Cardiac fibroblast (primary cell): Measurements from ENCODE around the gene CFAP54.

Experiments
- DNase-seq, 2 donors: peaks; one replicate each; pipeline versions ENCODE4 v3.0.0 to v3.0.0-alpha.2; 2010; ENCODE audit warnings: low read depth in 2 of 2
- H3K4me3 ChIP-seq, 2 donors: replicated peaks in 1 of 2; 1 replicate in 1 of 2; 2 replicates in 1 of 2; pipeline ENCODE4 v1.5.1; 2011; ENCODE audit warnings: low read depth in 2 of 2, low read length in 2 of 2, mild to moderate bottlenecking in 2 of 2, moderate library complexity in 1 of 2
- TF ChIP-seq, protein P1 (sequence below): IDR thresholded peaks from one replicate; pipeline ENCODE4 v1.5.1; 2011; ENCODE audit warnings: low read depth, mild to moderate bottlenecking, low read length, inconsistent platforms

The CFAP54 gene

DNA sequence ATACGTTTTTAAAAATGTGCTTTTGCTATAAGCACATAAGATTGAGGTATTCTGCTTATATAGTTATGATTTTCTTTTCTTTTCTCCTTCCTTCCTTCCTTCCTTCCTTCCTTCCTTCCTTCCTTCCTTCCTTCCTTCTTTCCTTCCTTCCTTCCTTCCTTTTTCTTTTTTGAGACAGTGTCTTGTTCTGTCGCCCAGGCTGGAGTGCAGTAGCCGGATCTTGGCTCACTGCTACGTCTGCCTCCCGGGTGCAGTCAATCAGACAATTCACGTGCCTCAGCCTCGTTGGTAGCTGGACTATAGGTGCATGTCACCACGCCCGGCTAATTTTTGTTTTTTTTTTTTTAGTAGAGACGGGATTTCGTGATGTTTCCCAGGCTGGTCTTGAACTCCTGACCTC is 5.8 kb downstream of the CFAP54 start:
- no peak for DNase-seq

DNA sequence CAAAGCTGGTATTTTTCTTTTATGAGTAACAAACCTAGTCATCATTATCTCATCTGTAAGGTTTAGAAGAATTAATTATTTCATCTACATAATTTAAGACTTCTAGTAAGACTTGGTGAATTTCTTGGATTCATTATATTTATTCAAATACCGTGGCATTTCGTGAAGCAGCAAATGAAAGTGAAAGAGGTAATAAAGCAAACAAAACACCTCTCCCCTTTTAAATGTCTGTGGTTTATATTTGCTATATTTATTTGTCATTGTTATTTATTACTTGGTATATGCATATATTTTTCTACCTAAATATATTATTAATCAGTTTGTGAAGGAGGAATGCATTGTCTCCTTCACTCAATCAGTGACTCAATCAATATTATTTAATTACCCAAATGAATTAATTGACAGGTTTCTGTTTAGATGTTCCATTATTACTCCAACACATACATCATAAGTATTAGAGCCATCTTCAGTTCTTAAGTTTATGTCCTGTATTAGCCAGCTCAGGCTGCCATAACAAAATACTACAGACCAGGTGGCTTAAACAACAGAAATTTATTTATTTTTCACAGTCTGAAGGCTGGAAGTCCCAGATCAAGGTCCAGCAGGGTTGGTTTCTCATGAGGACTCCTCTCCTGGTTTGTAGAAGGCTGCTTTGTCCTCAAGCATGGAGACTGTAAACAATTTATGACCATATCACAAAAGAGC is 6.6 kb downstream of the CFAP54 start:
- H3K4me3 ChIP-seq: no peak overlapping the region
- TF ChIP-seq, protein P1, sequence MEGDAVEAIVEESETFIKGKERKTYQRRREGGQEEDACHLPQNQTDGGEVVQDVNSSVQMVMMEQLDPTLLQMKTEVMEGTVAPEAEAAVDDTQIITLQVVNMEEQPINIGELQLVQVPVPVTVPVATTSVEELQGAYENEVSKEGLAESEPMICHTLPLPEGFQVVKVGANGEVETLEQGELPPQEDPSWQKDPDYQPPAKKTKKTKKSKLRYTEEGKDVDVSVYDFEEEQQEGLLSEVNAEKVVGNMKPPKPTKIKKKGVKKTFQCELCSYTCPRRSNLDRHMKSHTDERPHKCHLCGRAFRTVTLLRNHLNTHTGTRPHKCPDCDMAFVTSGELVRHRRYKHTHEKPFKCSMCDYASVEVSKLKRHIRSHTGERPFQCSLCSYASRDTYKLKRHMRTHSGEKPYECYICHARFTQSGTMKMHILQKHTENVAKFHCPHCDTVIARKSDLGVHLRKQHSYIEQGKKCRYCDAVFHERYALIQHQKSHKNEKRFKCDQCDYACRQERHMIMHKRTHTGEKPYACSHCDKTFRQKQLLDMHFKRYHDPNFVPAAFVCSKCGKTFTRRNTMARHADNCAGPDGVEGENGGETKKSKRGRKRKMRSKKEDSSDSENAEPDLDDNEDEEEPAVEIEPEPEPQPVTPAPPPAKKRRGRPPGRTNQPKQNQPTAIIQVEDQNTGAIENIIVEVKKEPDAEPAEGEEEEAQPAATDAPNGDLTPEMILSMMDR: no peak
- no peak for DNase-seq

More for the DNA sequence above, 5.8 kb downstream of the CFAP54 start:
- TF ChIP-seq, protein P1: no peak
- no peak overlapping the region for H3K4me3 ChIP-seq

DNA sequence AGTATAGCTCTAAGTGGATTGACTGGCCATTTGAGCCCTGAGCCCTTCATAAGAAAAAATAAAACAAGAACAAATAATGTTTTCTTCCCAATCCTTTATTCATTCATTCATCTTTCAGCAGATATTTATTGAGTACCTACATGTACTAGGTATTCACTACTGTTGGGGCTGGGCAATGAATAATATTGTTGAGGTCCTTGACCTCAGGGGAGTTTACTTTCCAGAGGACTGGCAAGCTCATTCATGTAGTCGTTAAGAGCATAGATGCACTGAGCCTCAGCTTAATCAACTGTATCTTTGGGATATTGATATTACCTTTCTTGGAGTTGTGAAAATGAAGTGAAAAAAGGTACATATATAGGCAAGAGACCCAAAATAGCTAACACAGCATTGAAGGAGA is 7.6 kb downstream of the CFAP54 start:
- TF ChIP-seq, protein P1: no peak
- DNase-seq: no peak
- H3K4me3 ChIP-seq: no peak overlapping the region

DNA sequence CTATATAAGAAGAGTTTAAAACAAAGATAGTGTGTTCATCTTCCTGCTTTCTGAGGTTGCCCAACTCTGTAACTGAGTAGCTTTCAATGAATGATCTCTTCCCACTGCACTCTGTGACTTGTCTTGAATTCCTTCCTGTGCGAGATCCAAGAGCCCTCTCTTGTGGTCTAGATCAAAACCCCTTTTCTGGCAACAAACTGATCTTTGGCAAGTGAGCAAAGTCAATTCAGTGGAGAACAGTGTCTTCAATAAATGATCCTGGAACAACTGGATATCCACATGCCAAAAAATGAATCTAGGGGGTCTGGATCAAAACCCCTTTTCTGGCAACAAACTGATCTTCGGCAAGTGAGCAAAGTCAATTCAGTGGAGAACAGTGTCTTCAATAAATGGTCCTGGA is 8.5 kb downstream of the CFAP54 start:
- H3K4me3 ChIP-seq: no peak overlapping the region
- TF ChIP-seq, protein P1: no peak
- no peak for DNase-seq

DNA sequence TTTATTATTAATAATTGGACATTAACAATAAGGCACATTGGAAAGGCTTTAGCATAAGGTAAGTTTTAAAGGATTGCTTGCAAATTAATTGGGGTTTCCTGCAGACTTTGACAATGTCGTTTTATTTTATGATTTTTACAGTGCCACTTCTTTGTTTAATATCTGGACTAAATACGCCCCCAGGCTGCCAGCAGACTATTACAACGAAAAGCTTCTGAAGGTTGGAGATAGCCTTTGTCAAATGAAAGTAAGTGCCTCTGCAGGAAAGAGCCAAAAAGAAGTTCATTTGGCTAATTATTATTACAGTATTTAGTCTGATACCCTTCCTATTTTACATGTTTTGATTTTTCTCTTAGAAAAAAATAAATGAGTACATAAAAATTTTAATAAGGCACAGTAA is 11.3 kb downstream of the CFAP54 start:
- no peak overlapping the region for H3K4me3 ChIP-seq
- TF ChIP-seq, protein P1: peak; percentile 25
- DNase-seq: peak; percentile 58 to 68

DNA sequence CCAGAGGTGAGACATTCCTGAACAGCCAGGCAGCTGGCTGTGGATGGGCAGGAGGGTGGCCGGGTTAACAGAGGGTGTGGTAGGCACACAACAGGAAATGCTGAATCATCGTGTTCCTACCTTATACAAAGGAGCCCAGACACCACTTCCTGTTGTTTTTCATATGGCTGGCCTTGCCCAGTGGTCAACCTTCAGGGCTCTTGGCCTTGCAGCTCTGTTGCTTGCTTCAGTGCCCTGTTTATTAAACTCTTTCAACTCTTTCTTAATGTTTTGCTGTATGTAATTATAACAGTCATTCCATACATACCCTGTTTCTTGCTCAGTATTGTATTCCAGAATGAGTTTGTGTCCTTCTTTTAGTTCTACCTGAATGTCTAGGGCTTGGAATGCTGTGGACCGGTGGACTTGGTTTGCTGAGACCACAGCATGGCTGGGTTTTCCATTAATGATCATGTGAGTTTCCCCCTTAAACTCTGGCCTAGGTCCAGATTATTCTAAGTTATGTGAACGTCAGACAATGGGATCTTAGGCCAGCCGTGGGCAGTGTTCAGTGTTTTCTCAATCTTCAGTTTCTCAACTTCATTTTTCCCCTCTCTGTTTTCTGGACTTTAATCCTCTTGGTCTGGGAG is 11.9 kb downstream of the CFAP54 start:
- no peak overlapping the region for H3K4me3 ChIP-seq
- TF ChIP-seq, protein P1: no peak
- peak; percentile 88 to 90 for DNase-seq

DNA sequence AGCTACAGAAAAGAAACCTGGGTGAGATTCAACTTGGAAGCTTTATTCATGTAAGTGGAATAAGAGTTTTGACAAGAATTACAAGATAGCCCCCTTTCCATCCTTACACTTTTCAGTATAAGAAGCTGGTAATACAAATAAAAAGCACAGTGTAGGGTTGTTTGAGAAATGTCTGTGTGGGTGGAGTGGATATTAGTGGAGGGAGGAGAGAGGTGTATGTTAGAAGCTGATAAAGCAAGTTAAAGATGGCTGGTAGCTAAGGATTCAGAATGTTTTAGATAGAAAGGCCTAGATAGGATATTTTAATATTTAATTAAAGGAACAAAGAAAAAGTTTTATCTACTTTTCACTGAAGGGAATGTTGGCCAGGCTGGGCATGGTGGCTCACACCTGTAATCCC is 12.5 kb downstream of the CFAP54 start:
- no peak overlapping the region for H3K4me3 ChIP-seq
- TF ChIP-seq, protein P1: no peak
- no peak for DNase-seq
